Sigmoid colon (tissue), 7 donors: Measurements from ENCODE around the gene LAMB2. TPM values are rescaled to one million over a fixed set of nuclear protein-coding genes. Genes with fewer than 3 reads are reported as not detected.

Experiments used
- DNase-seq: peaks from one replicate; pipeline ENCODE4 v3.0.0-alpha.2; 2019
- H3K27ac ChIP-seq, 4 donors: fragments of 200-600 bp; sonication (generic); one replicate each; pipeline ENCODE4 v1.5.1; 2016 to 2019; ENCODE audit warnings: mild to moderate bottlenecking in 1 of 4
- H3K27me3 ChIP-seq, 3 donors: fragments of 200-600 bp; sonication (generic); one replicate each; pipeline ENCODE4 v1.5.1; 2019; ENCODE audit warnings: mild to moderate bottlenecking in 1 of 3
- H3K36me3 ChIP-seq, 4 donors: fragments of 200-600 bp; sonication (generic); one replicate each; pipeline ENCODE4 v1.5.1; 2016 to 2019
- H3K4me1 ChIP-seq, 4 donors: fragments of 200-600 bp; sonication (generic); one replicate each; pipeline ENCODE4 v1.5.1; 2017 to 2019
- H3K4me3 ChIP-seq, 4 donors: fragments of 200-600 bp; sonication (generic); one replicate each; pipeline ENCODE4 v1.5.1; 2017 to 2019; ENCODE audit warnings: mild to moderate bottlenecking in 2 of 4, moderate library complexity in 1 of 4
- H3K9me3 ChIP-seq, 4 donors: fragments of 200-600 bp in 3 of 4; sonication (generic) in 3 of 4; one replicate each; pipeline versions ENCODE4 v1.5.1 to v1.6.1; 2013 to 2019
- EP300 ChIP-seq, 4 donors: sonication (generic); formaldehyde crosslinking; IDR thresholded peaks; one replicate each; pipeline ENCODE4 v1.6.1; 2017; ENCODE audit warnings: antibody characterized with exemption in 4 of 4
- POLR2A ChIP-seq, 2 donors: fragments of 450-650 bp; IDR thresholded peaks; one replicate each; pipeline ENCODE4 v1.6.1; 2016; ENCODE audit warnings: antibody characterized with exemption in 2 of 2, mild to moderate bottlenecking in 2 of 2, moderate library complexity in 2 of 2
- POLR2AphosphoS5 ChIP-seq, 4 donors: sonication (generic); formaldehyde crosslinking; IDR thresholded peaks; one replicate each; pipeline ENCODE4 v1.6.1; 2017; ENCODE audit warnings: antibody characterized with exemption in 4 of 4
- WGBS, 2 donors: extraction: QIAGEN DNeasy Blood & Tissue Kit; methylation state at CpG; one replicate each; pipeline ENCODE4 v1.1.7; 2013; 5-methylcytosine and 5-hydroxymethylcytosine counted together
- intact Hi-C: fragments of 100-400 bp; cut with DNase I; formaldehyde crosslinking; loops from one replicate; pipeline ENCODE4 v1.15.1; 2023
- polyA plus RNA-seq, 3 donors: library from polyadenylated mRNA; stranded (reverse); fragments of 200-250 nt; gene quantifications; one replicate each; pipeline ENCODE4 v1.2.3, GENCODE V29; 2013
- total RNA-seq, 4 donors: library from RNA; depleted of rRNA; stranded (reverse); fragments of >200 nt; gene quantifications; one replicate each; pipeline ENCODE4 v1.1.0, GENCODE V29; 2016
- TF ChIP-seq, protein P1 (sequence below), 4 experiments: fragments of 450-650 bp in 3 of 4; fragments of 200-600 bp in 1 of 4; IDR thresholded peaks; one replicate each; pipeline ENCODE4 v1.5.1; 2016 to 2019; ENCODE audit warnings: antibody characterized with exemption in 4 of 4, mild to moderate bottlenecking in 3 of 4, moderate library complexity in 2 of 4
- donor health status: healthy with polysubstance abuse.
- donor health status: Bipolar disorder and iron deficiency.
- donor health status: healthy.

LAMB2 gene
- total and polyA plus RNA-seq, 7 donors = 10.2 to 612 (median 252) TPM

DNA sequence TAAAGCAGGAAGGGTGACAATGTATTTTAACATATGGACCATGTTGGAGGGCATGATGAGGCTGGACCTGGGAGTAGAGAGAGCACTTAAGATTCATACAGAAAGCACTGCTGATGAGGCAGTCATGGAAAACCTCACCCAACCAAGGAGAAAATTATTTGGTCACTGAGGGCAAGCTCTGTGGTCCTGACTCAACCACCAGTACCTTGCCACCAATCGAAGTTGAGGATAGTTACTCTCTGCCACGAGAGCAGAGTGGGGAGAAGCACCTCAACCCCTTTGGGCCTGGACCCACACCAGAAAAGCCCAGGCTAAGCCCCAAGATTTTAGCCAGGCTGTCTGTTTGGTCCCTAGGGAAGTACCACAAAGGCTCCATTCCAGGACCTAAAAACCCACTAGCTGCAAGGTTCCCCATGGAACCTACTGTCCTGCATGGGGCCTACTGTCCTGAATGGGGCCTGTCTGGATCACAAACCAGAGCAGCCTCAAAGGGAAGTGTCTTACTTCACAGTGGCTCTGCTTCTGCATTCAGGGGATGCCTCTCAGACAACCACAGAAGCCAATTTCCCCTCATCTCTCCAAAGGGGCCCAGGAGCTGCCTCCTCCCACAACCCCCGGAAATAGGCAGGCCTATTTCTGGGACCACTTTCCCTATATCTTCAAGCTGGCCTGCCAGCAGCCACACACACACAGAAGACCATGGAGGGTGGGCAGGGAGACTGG lies 29.1 kb upstream of the LAMB2 start:
- TF ChIP-seq POLR2AphosphoS5 (IDR thresholded peaks at IDR 0.05) (no peak), EP300 (IDR thresholded peaks at IDR 0.05) (no peak), POLR2A (IDR thresholded peaks at IDR 0.05) (no peak)
- TF ChIP-seq, protein P1, sequence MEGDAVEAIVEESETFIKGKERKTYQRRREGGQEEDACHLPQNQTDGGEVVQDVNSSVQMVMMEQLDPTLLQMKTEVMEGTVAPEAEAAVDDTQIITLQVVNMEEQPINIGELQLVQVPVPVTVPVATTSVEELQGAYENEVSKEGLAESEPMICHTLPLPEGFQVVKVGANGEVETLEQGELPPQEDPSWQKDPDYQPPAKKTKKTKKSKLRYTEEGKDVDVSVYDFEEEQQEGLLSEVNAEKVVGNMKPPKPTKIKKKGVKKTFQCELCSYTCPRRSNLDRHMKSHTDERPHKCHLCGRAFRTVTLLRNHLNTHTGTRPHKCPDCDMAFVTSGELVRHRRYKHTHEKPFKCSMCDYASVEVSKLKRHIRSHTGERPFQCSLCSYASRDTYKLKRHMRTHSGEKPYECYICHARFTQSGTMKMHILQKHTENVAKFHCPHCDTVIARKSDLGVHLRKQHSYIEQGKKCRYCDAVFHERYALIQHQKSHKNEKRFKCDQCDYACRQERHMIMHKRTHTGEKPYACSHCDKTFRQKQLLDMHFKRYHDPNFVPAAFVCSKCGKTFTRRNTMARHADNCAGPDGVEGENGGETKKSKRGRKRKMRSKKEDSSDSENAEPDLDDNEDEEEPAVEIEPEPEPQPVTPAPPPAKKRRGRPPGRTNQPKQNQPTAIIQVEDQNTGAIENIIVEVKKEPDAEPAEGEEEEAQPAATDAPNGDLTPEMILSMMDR (IDR thresholded peaks at IDR 0.05) = no peak

DNA sequence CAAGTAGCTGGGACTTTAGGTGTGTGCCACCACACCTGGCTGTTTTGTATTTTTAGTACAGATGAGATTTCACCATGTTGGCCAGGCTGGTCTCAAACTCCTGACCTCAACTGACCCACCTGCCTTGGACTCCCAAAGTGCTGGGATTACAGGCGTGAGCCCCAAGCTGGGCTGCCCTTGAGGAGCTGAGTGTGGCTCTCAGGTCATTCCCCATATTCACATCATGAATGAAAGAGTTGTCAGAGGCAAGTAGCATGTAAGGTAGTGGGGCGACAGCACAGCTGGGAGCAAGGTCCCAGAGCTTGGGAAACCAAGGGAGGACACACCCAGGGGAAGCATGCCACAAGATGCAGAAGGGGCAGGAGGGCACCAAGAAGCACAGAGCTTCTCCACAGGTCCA lies 28.3 kb upstream of the LAMB2 start:
- 89 to 92% methylated on average over 2 of the region's 2 CpGs for WGBS, 2 donors
- Histone ChIP-seq H3K27me3 (no peaks in the 10 kb centered on the region), H3K4me3 (no peak overlapping the region), H3K9me3 (no peaks in the 10 kb centered on the region), H3K27ac (no peak overlapping the region), H3K36me3 (peaks cover 0 to 18% (median 11%) of the 10 kb centered on the region in 4 donors), H3K4me1 (peaks cover 0 to 16% (median 12%) of the 10 kb centered on the region in 4 donors)
- intact Hi-C loops = no loop called here
- no peak for DNase-seq
- no peak for TF ChIP-seq POLR2AphosphoS5 (IDR thresholded peaks at IDR 0.05)
- no peak for TF ChIP-seq POLR2A (IDR thresholded peaks at IDR 0.05)
- TF ChIP-seq, protein P1 (IDR thresholded peaks at IDR 0.05) = no peak
- no peak for TF ChIP-seq EP300 (IDR thresholded peaks at IDR 0.05)

More for the DNA sequence above, 29.1 kb upstream of the LAMB2 start:
- no peak overlapping the region for H3K4me3 ChIP-seq
- 69 to 88% methylated on average over 3 of the region's 3 CpGs for WGBS, 2 donors
- peaks cover 0 to 23% (median 18%) of the 10 kb centered on the region in 4 donors for H3K4me1 ChIP-seq
- no peaks in the 10 kb centered on the region for H3K9me3 ChIP-seq
- no peak overlapping the region for H3K27ac ChIP-seq
- no peaks in the 10 kb centered on the region for H3K27me3 ChIP-seq
- intact Hi-C loops = no loop called here
- DNase-seq = no peak
- peaks cover 0 to 18% (median 11%) of the 10 kb centered on the region in 4 donors for H3K36me3 ChIP-seq

DNA sequence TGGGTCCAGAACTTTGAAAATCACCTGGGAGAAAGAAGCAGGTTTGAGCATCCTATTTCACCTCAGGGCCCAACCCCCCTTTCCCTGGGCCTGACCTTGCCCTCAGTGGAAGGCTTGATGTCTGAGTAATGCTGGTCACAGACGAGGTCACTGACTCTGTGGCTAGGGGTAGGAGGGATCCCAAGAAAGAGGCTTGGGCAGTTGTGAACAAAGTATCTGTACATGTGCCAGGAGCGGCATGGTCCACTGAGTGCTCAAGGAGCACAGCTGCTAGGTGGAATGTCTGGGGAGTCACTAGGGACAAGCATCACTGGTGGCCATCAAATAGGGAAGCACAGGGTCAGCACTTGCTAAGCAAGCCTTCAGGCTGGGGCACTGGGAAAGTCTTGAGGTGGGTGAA lies 25.9 kb upstream of the LAMB2 start:
- Histone ChIP-seq H3K9me3 (no peaks in the 10 kb centered on the region), H3K27me3 (no peaks in the 10 kb centered on the region), H3K36me3 (peaks cover 0 to 13% (median 10%) of the 10 kb centered on the region in 4 donors), H3K4me1 (no peaks in the 10 kb centered on the region), H3K27ac (no peak overlapping the region), H3K4me3 (no peak overlapping the region)
- intact Hi-C loops = no loop called here
- no peak for DNase-seq
- peak in 2 of 4 donors; percentile 9 to 14 for TF ChIP-seq POLR2AphosphoS5 (IDR thresholded peaks at IDR 0.05)
- no peak for TF ChIP-seq POLR2A (IDR thresholded peaks at IDR 0.05)
- 79 to 84% methylated on average over 2 of the region's 2 CpGs for WGBS, 2 donors

DNA sequence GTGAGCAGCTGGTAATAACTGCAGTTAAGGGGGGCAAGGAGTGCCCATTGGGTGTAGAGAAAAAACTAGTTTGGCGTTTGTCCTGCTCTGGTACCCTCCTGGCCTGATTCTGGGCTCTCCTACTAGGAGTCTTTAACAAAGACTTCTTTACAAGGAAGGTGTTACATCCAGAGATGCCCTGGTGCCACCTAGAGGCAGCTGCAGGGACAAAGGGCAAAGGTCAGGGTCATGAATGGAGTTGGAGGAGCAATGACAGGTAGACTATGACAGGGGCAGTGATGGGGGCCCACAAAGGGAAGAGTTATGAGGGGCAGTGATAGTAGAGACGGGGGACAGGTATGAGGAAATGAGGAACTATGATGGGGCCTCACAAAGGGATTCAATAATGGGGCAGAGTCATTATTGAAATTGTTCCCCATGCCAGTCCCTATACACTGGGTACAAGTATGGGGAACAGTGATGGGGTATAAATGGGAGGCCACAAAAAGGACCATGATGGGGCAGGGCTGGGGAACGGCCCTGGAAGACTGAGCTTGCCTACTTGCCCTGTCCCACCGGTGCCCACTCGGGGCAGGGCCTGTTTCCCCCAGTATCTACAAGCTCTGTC lies 25.4 kb upstream of the LAMB2 start:
- no peak for DNase-seq
- H3K27me3 ChIP-seq = no peaks in the 10 kb centered on the region
- intact Hi-C loops = no loop called here
- H3K27ac ChIP-seq = no peak overlapping the region
- peaks cover 0 to 8% (median 4%) of the 10 kb centered on the region in 4 donors for H3K36me3 ChIP-seq
- no peaks in the 10 kb centered on the region for H3K4me1 ChIP-seq
- no peaks in the 10 kb centered on the region for H3K9me3 ChIP-seq
- no peak for TF ChIP-seq POLR2AphosphoS5 (IDR thresholded peaks at IDR 0.05)
- no peak for TF ChIP-seq EP300 (IDR thresholded peaks at IDR 0.05)
- TF ChIP-seq, protein P1 (IDR thresholded peaks at IDR 0.05) = no peak
- TF ChIP-seq POLR2A (IDR thresholded peaks at IDR 0.05) = no peak
- 57 to 70% methylated on average over 5 of the region's 5 CpGs for WGBS, 2 donors
- H3K4me3 ChIP-seq = no peak overlapping the region

DNA sequence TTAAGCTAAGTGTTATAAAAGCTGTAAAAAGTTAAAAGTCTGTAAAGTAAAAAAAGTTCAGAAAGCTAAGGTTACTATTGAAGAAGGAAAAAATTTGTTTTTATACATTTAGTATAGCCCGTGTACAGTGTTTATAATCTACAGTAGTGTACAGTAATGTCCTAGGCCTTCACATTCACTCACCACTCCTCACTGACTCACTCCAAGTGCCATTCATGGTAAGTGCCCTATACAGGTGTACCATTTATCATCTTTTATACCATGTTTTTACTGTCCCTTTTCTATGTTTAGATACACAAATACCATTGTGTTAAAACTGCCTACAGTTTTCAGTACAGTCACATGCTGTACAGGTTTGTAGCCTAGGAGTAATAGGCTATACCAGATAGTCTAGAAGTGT lies 24.4 kb upstream of the LAMB2 start:
- Histone ChIP-seq H3K4me1 (no peaks in the 10 kb centered on the region), H3K36me3 (no peaks in the 10 kb centered on the region), H3K27me3 (no peaks in the 10 kb centered on the region), H3K9me3 (no peaks in the 10 kb centered on the region), H3K27ac (no peak overlapping the region), H3K4me3 (no peak overlapping the region)
- WGBS, 2 donors = 31 to 69% methylated on average over 1 of the region's 1 CpG
- no peak for DNase-seq
- intact Hi-C loops = no loop called here
- TF ChIP-seq POLR2AphosphoS5 (IDR thresholded peaks at IDR 0.05) (no peak), EP300 (IDR thresholded peaks at IDR 0.05) (no peak), POLR2A (IDR thresholded peaks at IDR 0.05) (no peak)
- TF ChIP-seq, protein P1 (IDR thresholded peaks at IDR 0.05) = no peak
